ACC112 (cell line): ENCODE data around the gene MAN2A1.
"Not testable (repeated sequence)": the region's sequence is repeated elsewhere in the genome, so short reads cannot be mapped to it uniquely, and the experiment has no call there.

Experiments used
- H2AFZ ChIP-seq: fragments of 200-600 bp; sonication (generic); one replicate; pipeline ENCODE4 v1.6.0; 2017; ENCODE audit warnings: antibody characterized with exemption, low read length; ENCODE audit not compliant: unreplicated experiment
- H3K27ac ChIP-seq: fragments of 200-600 bp; sonication (generic); 2 replicates; pipeline ENCODE4 v1.5.1; 2014; ENCODE audit warnings: low read depth, mild to moderate bottlenecking, antibody characterized with exemption, low read length, moderate library complexity
- H3K27me3 ChIP-seq: fragments of 200-600 bp; sonication (generic); 2 replicates; pipeline ENCODE4 v1.6.1; 2014; ENCODE audit warnings: mild to moderate bottlenecking, antibody characterized with exemption, low read length, moderate library complexity, mixed read lengths; ENCODE audit not compliant: insufficient read depth
- H3K36me3 ChIP-seq: fragments of 200-600 bp; sonication (generic); 2 replicates; pipeline ENCODE4 v1.6.1; 2016; ENCODE audit warnings: mild to moderate bottlenecking, antibody characterized with exemption, low read length, moderate library complexity, mixed read lengths; ENCODE audit not compliant: insufficient read depth
- H3K4me1 ChIP-seq: fragments of 200-600 bp; sonication (generic); one replicate; pipeline ENCODE4 v1.6.1; 2016; ENCODE audit warnings: low read length, mixed read lengths; ENCODE audit not compliant: insufficient read depth, unreplicated experiment, control insufficient read depth
- H3K4me3 ChIP-seq: fragments of 200-600 bp; sonication (generic); 2 replicates; pipeline ENCODE4 v1.5.1; 2014; ENCODE audit warnings: mild to moderate bottlenecking, low read depth, low read length
- H3K79me2 ChIP-seq: fragments of 200-600 bp; sonication (generic); one replicate; pipeline ENCODE4 v1.6.0; 2016; ENCODE audit warnings: low read length; ENCODE audit not compliant: control insufficient read depth, unreplicated experiment, insufficient read depth

Gene MAN2A1

DNA sequence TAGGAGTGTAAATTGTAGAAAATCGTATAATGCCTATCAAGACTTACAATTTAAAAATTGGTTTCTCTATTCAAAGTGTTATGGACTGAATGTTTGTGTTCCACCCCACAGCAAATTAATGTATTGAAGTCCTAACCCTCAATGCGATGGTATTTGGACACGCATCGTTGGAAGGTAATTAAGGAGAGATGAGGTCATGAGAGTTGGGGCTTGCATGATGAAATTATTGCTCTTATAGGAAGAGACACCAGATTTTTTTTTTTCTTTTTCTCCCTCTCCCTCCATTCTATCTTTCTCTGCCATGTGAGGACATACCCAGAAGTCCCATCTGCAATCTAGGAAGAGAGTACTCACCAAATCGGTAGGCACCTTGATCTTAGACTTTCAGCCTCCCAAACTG, 189.2 kb downstream of the MAN2A1 start:
- Histone ChIP-seq H3K4me1 (peaks cover 11% of the 10 kb centered on the region), H3K27ac (no peak overlapping the region), H3K4me3 (no peak overlapping the region), H3K27me3 (no peaks in the 10 kb centered on the region), H3K79me2 (no peaks in the 10 kb centered on the region), H3K36me3 (no peaks in the 10 kb centered on the region), H2AFZ (no peak overlapping the region)

- Histone ChIP-seq H3K27me3 (no peaks in the 10 kb centered on the region), H3K36me3 (no peaks in the 10 kb centered on the region), H3K4me3 (no peak overlapping the region), H2AFZ (no peak overlapping the region), H3K79me2 (no peaks in the 10 kb centered on the region), H3K27ac (no peak overlapping the region), H3K4me1 (peaks cover 11% of the 10 kb centered on the region)
Observed at GRCh38 chr5:109880907-109881685, 191.4 kb downstream of the MAN2A1 start.

- H2AFZ ChIP-seq, result no peak overlapping the region
- H3K27ac ChIP-seq, result no peak overlapping the region
- no peaks in the 10 kb centered on the region for H3K36me3 ChIP-seq
- H3K4me3 ChIP-seq, result no peak overlapping the region
- H3K27me3 ChIP-seq, result no peaks in the 10 kb centered on the region
- H3K79me2 ChIP-seq, result no peaks in the 10 kb centered on the region
- H3K4me1 ChIP-seq, result peaks cover 3% of the 10 kb centered on the region
Observed at GRCh38 chr5:109882546-109882945, 192.8 kb downstream of the MAN2A1 start.

DNA sequence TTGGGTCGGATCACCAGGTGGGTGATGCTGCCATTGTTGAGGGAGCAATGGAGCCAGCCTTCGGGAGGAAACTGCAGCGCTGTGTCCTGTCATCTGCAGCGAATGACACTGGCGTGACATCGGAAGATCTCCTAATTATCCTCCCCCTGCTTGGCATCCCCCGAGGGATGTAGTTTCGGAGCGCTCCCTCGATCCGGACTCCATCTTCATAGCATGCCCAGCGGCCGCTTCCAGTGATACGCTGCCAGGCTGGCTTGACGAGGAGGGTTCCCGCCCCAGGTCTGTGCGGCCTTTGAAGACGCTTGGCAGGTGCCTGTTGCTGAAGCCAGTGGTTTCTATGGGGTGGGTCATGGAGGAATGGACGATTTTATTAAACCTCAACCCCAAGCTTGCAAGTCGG, 194.9 kb downstream of the MAN2A1 start:
- Histone ChIP-seq H3K4me3 (no peak overlapping the region), H3K27me3 (no peaks in the 10 kb centered on the region), H3K36me3 (no peaks in the 10 kb centered on the region), H3K4me1 (no peaks in the 10 kb centered on the region), H3K79me2 (no peaks in the 10 kb centered on the region), H3K27ac (no peak overlapping the region), H2AFZ (no peak overlapping the region)

DNA sequence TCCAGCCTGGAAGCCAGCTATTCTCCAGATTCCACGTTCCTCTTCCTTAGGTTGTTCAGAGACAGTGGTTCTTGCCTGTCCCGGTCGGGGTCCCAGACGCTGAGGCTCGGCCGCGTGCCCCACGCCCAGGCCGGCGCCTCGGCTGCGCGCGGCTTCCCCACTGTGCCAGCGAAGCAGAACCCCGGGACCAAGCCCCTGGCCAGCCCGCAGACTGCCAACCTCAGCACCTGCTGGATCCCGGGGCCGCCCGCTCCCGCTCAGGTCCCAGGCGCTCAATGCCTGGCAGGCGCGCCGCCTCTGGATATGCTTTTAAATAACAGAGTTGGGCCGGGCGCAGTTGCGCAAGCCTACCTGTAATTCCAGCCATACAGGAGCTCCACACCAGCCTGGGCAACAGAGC, 195.5 kb downstream of the MAN2A1 start:
- Histone ChIP-seq H3K27me3 (no peaks in the 10 kb centered on the region), H3K79me2 (no peaks in the 10 kb centered on the region), H3K4me3 (no peak overlapping the region), H2AFZ (no peak overlapping the region), H3K27ac (no peak overlapping the region), H3K4me1 (no peaks in the 10 kb centered on the region), H3K36me3 (no peaks in the 10 kb centered on the region)

DNA sequence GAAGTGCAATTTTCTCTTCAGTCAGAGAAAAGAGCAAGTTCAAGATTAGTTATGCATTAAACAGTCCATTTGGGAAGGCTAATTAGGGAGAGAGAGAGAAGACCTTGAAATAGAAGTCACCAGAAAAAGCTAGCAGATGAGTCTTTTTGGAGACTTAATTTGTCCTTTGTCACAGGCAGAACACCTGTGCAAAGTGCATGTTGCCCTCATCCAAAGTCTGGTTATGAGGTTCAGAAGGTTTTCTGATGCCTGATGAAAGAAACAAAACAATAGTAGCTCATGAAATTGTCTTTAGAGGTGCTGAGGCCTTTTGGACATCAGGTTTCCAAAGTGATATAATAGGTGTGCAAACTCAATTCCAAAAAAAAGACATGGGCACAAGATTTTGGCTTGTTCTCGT, 199.3 kb downstream of the MAN2A1 start:
- Histone ChIP-seq H3K4me3 (no peak overlapping the region), H3K4me1 (no peaks in the 10 kb centered on the region), H3K27me3 (no peaks in the 10 kb centered on the region), H3K36me3 (no peaks in the 10 kb centered on the region), H3K79me2 (no peaks in the 10 kb centered on the region), H3K27ac (no peak overlapping the region), H2AFZ (no peak overlapping the region)

GRCh38 chr5:109893271-109893670, 203.5 kb downstream of the MAN2A1 start:
- not testable (repeated sequence) for H3K4me1 ChIP-seq, H2AFZ ChIP-seq, H3K36me3 ChIP-seq, H3K27me3 ChIP-seq, H3K79me2 ChIP-seq, H3K27ac ChIP-seq, H3K4me3 ChIP-seq

- H3K27me3 ChIP-seq, result 0 out of 2 replicates have a peak, but pooled peaks cover 6% of the 10 kb centered on the region
- H3K36me3 ChIP-seq, result no peaks in the 10 kb centered on the region
- H3K4me3 ChIP-seq, result no peak overlapping the region
- no peak overlapping the region for H3K27ac ChIP-seq
- H2AFZ ChIP-seq, result no peak overlapping the region
- no peaks in the 10 kb centered on the region for H3K79me2 ChIP-seq
- H3K4me1 ChIP-seq, result no peaks in the 10 kb centered on the region
Observed at GRCh38 chr5:109898269-109899162, 208.8 kb downstream of the MAN2A1 start.

DNA sequence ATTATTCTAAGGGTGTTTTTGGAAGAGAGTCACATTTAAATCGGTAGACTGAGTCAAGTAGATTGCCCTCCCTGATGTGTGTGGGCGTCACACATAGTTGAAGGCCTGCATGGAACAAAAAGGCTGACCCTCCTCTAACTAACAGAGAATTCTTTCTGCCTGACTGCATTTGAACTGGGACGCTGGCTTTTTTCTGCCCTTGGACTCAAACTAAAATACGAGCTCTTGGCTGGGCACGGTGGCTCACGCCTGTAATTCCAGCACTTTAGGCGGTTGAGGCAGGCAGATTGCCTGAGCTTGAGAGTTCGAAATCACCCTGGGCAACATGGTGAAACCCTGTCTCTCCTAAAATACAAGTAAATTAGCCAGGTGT, 209.4 kb downstream of the MAN2A1 start:
- Histone ChIP-seq H3K27me3 (0 out of 2 replicates have a peak, but pooled peaks cover 6% of the 10 kb centered on the region), H3K27ac (no peak overlapping the region), H3K36me3 (no peaks in the 10 kb centered on the region)

DNA sequence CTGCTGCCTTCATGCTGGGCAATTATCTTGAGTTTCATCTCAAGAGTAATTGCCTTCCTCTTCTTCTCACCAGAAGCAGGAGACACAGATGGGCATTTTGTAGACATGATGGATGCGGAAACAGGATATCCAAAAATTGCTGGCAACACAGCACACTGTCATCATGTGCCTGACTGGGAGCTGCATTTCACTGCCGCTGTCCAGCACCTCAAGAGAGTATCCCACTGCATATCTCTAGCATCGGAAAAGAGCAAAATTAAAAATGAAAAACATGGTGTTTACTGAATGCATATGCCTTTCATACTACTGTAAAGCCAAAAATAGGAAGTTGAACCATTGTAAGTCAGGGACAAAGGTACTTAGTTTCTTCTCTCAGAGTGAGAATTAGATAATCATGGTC, 210.7 kb downstream of the MAN2A1 start:
- H3K36me3 ChIP-seq, result no peaks in the 10 kb centered on the region
- H3K27me3 ChIP-seq, result 0 out of 2 replicates have a peak, but pooled peaks cover 9% of the 10 kb centered on the region
- no peak overlapping the region for H3K27ac ChIP-seq
- no peak overlapping the region for H2AFZ ChIP-seq
- H3K79me2 ChIP-seq, result no peaks in the 10 kb centered on the region
- no peak overlapping the region for H3K4me3 ChIP-seq
- no peaks in the 10 kb centered on the region for H3K4me1 ChIP-seq

More for the DNA sequence above, 209.4 kb downstream of the MAN2A1 start:
- Histone ChIP-seq H2AFZ (no peak overlapping the region), H3K4me3 (no peak overlapping the region), H3K79me2 (no peaks in the 10 kb centered on the region), H3K4me1 (no peaks in the 10 kb centered on the region)
